GM12875 (cell line): ENCODE data around the gene GIMAP4.
"Not testable (repeated sequence)": the region's sequence is repeated elsewhere in the genome, so short reads cannot be mapped to it uniquely, and the experiment has no call there.

Experiments used
- H3K4me3 ChIP-seq: one replicate; pipeline ENCODE4 v1.5.1; 2011; ENCODE audit warnings: low read depth, low read length, control low read depth
- TF ChIP-seq, protein P1 (sequence below): IDR thresholded peaks from 2 replicates; pipeline ENCODE4 v1.5.1; 2011; ENCODE audit warnings: low read depth, mild to moderate bottlenecking, control low read depth, inconsistent platforms, low read length, moderate library complexity, borderline replicate concordance; ENCODE audit not compliant: insufficient read depth

GIMAP4 gene

DNA sequence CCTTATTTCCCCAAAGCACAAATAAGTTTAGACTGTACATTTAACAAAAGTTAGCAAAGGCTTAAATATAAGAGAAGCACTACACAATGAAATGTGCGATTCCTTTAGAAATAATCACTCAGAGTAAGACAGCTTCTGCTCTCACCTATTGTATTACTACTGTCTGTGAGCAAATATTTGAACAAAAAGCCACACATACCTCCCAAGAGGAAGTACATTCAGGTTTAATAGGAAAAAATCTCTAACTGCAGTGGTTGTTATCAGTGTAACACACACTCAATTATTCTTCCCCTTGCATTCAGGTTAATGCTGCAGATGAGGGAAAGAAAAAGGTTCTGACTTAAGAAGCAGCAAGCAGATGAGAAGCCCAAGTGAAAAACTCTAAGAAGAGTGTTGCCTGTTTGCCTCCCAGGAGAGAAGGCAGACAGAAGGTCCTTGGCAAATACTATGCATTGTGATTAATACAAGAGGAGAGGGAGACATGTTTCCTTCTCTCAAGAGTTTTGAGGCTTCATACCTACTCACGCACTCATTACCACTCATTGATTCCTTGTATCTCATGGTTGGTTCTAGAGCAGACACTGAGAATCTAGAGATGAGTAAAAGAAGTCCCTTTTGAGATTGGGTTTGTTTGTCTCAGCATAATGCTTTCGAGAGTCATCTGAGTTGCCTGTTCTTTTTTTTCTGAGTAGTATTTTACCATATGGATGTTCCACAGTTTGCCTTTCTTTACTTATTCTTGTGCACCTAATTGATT, 13.6 kb downstream of the GIMAP4 start:
- no peak overlapping the region for H3K4me3 ChIP-seq
- TF ChIP-seq, protein P1, sequence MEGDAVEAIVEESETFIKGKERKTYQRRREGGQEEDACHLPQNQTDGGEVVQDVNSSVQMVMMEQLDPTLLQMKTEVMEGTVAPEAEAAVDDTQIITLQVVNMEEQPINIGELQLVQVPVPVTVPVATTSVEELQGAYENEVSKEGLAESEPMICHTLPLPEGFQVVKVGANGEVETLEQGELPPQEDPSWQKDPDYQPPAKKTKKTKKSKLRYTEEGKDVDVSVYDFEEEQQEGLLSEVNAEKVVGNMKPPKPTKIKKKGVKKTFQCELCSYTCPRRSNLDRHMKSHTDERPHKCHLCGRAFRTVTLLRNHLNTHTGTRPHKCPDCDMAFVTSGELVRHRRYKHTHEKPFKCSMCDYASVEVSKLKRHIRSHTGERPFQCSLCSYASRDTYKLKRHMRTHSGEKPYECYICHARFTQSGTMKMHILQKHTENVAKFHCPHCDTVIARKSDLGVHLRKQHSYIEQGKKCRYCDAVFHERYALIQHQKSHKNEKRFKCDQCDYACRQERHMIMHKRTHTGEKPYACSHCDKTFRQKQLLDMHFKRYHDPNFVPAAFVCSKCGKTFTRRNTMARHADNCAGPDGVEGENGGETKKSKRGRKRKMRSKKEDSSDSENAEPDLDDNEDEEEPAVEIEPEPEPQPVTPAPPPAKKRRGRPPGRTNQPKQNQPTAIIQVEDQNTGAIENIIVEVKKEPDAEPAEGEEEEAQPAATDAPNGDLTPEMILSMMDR, result no peak

DNA sequence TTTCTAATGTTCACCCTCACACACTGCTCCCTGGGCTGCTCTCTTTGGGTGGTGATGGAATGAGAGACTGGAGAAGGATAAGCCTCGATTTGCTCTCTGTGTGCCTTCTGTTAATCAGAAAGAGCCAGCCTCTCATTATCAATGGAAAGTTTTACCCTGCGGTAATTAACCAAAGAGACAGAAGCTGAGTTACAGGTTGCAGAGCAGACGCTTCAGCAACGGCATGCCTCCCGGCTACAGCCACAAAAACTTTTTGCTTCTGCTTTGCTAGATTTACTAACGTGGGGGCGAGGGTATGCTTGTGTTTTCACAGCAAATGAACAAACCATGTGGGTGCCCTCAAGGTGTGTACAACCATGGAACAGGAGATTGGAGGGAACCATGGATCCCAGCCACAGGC, 18.0 kb downstream of the GIMAP4 start:
- TF ChIP-seq, protein P1, result no peak
- no peak overlapping the region for H3K4me3 ChIP-seq

DNA sequence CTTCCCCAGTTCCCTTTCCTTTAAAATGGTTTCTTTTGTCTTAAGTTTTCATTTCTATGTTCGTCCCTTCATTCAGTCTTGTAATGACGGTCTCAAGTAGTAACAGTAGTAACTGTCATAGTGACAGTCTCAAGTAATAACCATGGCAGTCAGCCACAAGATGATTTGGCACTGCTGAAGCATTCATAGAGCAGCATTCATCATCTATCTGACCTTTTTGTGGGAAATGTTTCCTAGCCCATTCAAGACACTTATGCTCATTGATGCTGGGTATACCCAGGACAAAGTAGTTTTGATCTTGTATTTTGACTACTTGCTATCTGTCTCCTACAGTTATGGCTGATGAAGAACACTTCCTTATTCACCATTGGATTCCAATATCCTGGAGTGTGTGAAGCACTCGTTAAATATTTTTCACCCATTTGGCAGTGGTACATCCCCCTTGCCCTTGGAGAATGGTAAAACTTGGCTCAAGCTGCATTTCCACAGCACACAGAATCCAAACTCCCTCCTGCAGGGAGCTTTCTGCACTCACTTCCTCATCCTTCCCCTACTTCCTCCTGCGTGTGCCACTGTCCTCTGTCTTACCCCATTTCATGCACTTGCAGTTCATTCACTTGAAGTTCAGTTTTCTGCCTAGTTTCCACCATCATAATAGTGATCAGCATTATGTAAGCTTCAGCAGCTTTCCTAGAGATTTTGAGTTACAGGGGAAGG, 19.0 kb downstream of the GIMAP4 start:
- TF ChIP-seq, protein P1, result no peak

DNA sequence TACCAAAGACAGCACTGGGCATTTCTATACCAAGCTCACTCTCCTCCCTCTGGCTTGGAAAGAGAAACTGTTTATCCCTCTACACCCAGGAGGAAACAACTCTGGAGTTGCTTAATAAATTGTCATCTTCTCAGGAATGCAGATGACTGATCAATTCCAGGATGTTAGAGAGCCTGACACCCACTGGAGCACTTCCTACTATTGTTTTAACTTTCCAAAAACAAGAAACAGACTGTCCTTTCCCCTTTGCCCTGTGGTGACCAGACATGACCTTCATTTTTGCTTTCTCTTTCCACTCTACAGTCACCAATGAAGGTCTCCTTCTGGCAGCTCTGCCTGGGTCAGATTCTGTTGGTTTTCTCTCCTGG, 19.6 kb downstream of the GIMAP4 start:
- TF ChIP-seq, protein P1, result no peak
- no peak overlapping the region for H3K4me3 ChIP-seq

More for the DNA sequence above, 19.0 kb downstream of the GIMAP4 start:
- H3K4me3 ChIP-seq, result no peak overlapping the region

DNA sequence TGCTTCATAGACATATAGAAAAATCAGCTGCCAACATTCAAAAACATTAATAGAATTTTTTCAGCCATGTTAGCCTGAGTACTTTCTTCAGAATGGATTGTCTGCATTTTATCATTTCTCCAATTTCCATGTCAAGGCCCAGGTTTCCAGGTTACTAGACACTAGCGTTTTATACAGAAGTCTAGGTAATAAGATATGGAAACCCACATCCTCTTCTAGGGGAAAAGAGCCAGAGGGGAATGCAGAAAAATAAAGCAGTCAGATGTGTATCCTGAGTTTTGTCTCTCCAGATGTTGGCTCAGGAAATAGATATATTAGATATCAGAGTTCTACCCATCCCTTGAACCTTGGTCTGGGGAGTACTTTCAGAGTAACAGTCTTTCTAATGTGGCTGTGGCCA, 20.4 kb downstream of the GIMAP4 start:
- H3K4me3 ChIP-seq, result no peak overlapping the region
- TF ChIP-seq, protein P1, result no peak

DNA sequence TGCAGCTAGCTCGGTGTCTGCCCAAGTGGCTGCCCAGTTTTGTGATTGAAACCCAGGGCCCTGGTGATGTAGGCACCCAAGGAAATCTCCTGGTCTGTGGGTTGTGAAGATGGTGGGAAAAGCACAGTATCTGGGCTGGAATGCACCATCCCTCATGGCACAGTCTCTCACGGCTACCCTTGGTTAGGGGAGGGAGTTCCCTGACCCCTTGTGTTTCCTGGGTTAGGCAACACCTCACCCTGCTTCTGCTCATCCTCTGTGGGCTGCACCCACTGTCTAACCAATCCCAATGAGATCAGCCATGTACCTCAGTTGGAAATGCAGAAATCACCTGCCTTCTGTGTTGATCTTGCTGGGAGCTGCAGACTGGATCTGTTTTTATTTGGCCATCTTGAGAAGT, 27.6 kb downstream of the GIMAP4 start:
- no peak overlapping the region for H3K4me3 ChIP-seq
- TF ChIP-seq, protein P1, result no peak

DNA sequence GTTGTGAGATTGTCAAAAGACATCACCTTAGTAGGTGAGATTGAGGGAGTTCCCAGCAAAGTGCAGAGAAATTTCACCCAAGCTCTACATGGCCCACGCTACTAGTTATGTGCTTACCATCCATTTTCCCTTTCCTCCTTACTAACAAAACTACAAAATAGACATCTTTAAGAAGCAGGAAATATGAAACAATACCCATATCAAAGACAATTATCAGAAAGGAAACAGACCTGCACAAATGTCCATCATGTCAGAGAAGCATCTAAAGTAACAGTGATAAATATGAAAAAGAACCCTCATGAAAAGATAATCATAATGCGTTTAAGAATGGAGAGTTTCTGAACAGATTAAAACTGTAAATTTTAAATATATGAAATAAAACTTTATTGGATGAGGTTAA, 28.2 kb downstream of the GIMAP4 start:
- H3K4me3 ChIP-seq, result no peak overlapping the region
- TF ChIP-seq, protein P1, result no peak

DNA sequence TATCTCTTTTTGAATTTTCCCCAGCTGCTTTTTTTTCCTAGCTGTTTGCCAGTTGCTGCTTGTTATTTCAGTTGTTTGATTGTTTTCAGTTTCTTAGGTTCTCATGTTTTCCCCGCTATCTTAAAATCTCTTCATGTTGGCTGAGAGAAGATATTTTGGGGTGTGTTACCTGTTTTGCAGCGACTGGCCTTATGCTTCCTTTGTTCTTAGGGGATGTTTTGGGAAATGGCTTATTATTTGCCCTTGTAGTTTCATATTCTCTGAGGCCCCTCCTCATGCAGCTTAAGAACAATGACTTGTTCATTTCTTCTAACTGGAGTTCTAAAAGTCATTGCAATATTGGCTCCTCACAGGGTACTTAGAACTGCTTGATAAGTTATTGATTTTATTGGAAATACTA, 36.4 kb downstream of the GIMAP4 start:
- H3K4me3 ChIP-seq, result not testable (repeated sequence)
